NCI-H1436 treated with DMSO at 0.1 percent for 48 hours (cell line): ENCODE data around the gene PARK7.

Experiments used
- DNase-seq: peaks from one replicate; lab custom pipeline; 2025; lab: John Stamatoyannopoulos, UW

PARK7 gene

DNA sequence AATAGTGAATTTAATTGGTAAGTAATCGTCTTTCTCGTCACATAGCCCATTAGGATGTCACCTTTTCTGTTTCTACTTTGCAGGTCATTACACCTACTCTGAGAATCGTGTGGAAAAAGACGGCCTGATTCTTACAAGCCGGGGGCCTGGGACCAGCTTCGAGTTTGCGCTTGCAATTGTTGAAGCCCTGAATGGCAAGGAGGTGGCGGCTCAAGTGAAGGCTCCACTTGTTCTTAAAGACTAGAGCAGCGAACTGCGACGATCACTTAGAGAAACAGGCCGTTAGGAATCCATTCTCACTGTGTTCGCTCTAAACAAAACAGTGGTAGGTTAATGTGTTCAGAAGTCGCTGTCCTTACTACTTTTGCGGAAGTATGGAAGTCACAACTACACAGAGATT, 23.3 kb downstream of the PARK7 start:
- DNase-seq, result no peak

- DNase-seq, result no peak
Measured at GRCh38 chr1:7985851-7986612, 24.5 kb downstream of the PARK7 start.

DNA sequence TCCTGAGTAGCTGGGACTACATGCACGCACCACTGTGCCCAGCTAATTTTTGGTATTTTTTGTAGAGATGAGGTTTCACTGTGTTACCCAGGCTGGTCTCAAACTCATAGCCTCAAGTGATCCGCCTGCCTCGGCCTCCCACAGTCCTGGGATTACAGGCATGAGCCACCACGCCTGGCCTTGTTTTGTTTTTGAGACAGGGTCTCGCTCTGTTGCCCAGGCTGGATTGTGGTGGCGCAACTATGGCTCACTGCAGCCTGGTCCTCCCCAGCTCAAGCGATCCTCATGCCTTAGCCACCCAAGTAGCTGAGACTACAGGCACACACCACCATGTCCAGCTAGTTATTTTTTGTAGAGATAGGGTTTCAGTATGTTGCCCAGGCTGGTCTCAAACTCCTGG, 26.0 kb downstream of the PARK7 start:
- no peak for DNase-seq

DNA sequence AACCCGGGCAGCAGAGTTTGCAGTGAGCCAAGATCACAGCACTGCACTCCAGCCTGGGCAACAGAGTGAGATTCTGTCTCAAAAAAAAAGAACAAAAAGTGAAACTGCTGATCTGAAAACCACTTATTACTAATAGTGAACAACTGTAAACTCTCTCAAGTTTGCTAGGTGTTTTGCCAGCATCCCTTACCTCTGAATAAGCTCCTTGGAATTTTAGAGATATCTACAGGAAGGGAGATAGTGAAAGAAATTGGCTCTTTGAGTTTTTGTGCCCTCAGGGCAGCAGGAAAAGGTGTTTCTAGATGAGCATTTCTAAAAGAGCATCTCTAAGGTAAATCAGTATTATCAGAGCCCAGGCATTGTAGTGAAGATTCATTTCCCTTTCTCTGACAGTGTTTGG, 27.1 kb downstream of the PARK7 start:
- DNase-seq, result no peak

GRCh38 chr1:7989762-7990428, 28.4 kb downstream of the PARK7 start:
- DNase-seq, result no peak

GRCh38 chr1:7991504-7992440, 30.3 kb downstream of the PARK7 start:
- no peak for DNase-seq

- no peak for DNase-seq
Measured at GRCh38 chr1:7992885-7993284, 31.4 kb downstream of the PARK7 start.

GRCh38 chr1:7993593-7994479, 32.3 kb downstream of the PARK7 start:
- no peak for DNase-seq

- DNase-seq, result no peak
Measured at GRCh38 chr1:7994827-7995226, 33.3 kb downstream of the PARK7 start.

GRCh38 chr1:7995437-7995836, 33.9 kb downstream of the PARK7 start:
- DNase-seq, result no peak

DNA sequence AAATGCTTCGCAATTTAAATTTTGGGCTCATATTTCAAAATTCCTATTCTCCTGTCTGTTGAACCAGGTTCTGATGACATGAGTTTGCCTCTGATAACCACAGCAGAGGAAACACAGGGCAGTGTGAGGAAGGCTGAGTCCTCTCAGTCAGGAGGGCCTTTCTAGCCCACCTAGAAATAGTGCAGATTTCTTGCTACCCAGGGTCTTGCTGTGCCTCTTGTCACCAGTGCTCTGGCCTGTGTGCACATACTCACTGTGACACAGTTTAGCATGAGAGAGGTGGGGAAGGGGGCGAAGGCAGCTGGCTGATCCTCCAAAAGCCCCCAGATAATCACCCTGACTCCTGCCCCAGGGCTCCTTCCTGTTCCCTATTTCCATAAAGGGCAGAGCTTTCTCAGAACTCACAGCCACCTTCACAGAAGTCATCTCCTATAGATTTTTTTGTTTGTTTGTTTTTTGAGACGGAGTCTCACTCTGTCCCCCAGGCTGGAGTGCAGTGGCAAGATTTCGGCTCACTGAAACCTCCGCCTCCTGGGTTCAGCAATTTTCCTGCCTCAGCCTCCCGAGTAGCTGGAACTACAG, 40.9 kb downstream of the PARK7 start:
- DNase-seq, result no peak

GRCh38 chr1:8002921-8003320, 41.4 kb downstream of the PARK7 start:
- DNase-seq, result no peak

GRCh38 chr1:8003438-8004112, 42.1 kb downstream of the PARK7 start:
- DNase-seq, result no peak

- no peak for DNase-seq
Measured at GRCh38 chr1:8004113-8004802, 42.7 kb downstream of the PARK7 start.

- DNase-seq, result peak; percentile 45
Measured at GRCh38 chr1:8004803-8005573, 43.5 kb downstream of the PARK7 start.

- peak; percentile 91 for DNase-seq
Measured at GRCh38 chr1:8006037-8006963, 44.8 kb downstream of the PARK7 start.

GRCh38 chr1:8009043-8010002, 47.8 kb downstream of the PARK7 start:
- DNase-seq, result no peak
